SK-N-SH (cell line): Measurements from ENCODE around the gene NF2.
"Not testable (repeated sequence)": the region's sequence is repeated elsewhere in the genome, so short reads cannot be mapped to it uniquely, and the experiment has no call there.

ENCODE experiments used
- CTCF ChIP-seq: fragments of 200-600 bp; sonication (generic); IDR thresholded peaks from 2 replicates; pipeline ENCODE4 v1.6.1; 2017; ENCODE audit warnings: antibody characterized with exemption, mild to moderate bottlenecking, moderate library complexity
- ELF1 ChIP-seq: IDR thresholded peaks from 2 replicates; pipeline ENCODE4 v1.4.0; 2012
- EP300 ChIP-seq, 2 experiments: IDR thresholded peaks; 2 replicates each; pipeline versions ENCODE4 v1.4.0 to v1.6.1; 2012; ENCODE audit warnings: borderline replicate concordance in 1 of 2, low read depth in 1 of 2, low read length in 1 of 2
- EZH2phosphoT487 ChIP-seq: fragments of 200-600 bp; sonication (generic); IDR thresholded peaks from 2 replicates; pipeline ENCODE4 v1.6.1; 2017; ENCODE audit warnings: low read depth, mixed run types, mild to moderate bottlenecking, antibody characterized with exemption, moderate library complexity, borderline replicate concordance
- JUND ChIP-seq: IDR thresholded peaks from 2 replicates; pipeline ENCODE4 v1.4.0; 2012
- MXI1 ChIP-seq: IDR thresholded peaks from 2 replicates; pipeline ENCODE4 v1.6.1; 2012; ENCODE audit warnings: mild to moderate bottlenecking, low read depth, low read length, improper control_type of control experiment
- NFIC ChIP-seq: IDR thresholded peaks from 2 replicates; pipeline ENCODE4 v1.4.0; 2012; ENCODE audit warnings: borderline replicate concordance
- RAD21 ChIP-seq: IDR thresholded peaks from 2 replicates; pipeline ENCODE4 v1.6.1; 2012; ENCODE audit warnings: mild to moderate bottlenecking, low read length
- SIN3A ChIP-seq: IDR thresholded peaks from 2 replicates; pipeline ENCODE4 v1.6.1; 2012; ENCODE audit warnings: low read depth, mild to moderate bottlenecking, low read length, moderate library complexity, borderline replicate concordance
- TAF1 ChIP-seq: IDR thresholded peaks from 2 replicates; pipeline ENCODE4 v1.6.1; 2012; ENCODE audit warnings: low read depth, mild to moderate bottlenecking, low read length, moderate library complexity, borderline replicate concordance
- USF2 ChIP-seq: fragments of 150-350 bp; IDR thresholded peaks from 2 replicates; pipeline ENCODE4 v1.6.1; 2017; ENCODE audit warnings: antibody characterized with exemption, low read length, low read depth, borderline replicate concordance
- TF ChIP-seq, protein P1 (sequence below): IDR thresholded peaks from 2 replicates; pipeline ENCODE4 v1.4.0; 2012; ENCODE audit warnings: low read depth, borderline replicate concordance
- TF ChIP-seq, protein P2 (sequence below): IDR thresholded peaks from 2 replicates; pipeline ENCODE4 v1.4.0; 2012; ENCODE audit warnings: low read depth

DNA sequence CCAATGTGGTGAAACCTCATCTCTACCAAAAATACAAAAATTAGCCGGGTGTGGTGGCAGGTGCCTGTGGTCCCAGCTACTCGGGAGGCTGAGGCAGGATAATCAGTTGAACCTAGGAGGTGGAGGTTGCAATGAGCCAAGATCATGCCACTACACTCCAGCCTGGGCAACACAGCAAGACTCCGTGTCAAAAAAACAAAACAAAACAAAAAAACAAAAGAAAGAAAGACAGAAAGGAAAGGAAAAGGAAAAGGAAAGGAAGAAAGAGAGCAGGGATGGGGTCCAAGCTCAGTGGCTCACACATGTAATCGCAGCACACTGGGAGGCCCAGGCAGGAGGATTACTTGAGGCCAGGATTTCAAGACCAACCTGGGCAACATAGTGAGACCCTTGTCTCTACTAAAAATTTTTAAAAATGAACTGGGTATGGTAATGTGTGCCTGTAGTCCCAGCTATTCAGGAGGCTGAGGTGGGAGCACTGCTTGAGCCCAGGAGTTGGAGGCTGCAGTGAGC, 17.2 kb upstream of the NF2 start:
- not testable (repeated sequence) for TF ChIP-seq EZH2phosphoT487; CTCF; ELF1; TAF1; NFIC; USF2; RAD21; MXI1; JUND; SIN3A; EP300 (IDR thresholded peaks at IDR 0.05; ENCODE audit: borderline replicate concordance in 1 of 2, low read depth in 1 of 2, low read length in 1 of 2)
- TF ChIP-seq, protein P1, sequence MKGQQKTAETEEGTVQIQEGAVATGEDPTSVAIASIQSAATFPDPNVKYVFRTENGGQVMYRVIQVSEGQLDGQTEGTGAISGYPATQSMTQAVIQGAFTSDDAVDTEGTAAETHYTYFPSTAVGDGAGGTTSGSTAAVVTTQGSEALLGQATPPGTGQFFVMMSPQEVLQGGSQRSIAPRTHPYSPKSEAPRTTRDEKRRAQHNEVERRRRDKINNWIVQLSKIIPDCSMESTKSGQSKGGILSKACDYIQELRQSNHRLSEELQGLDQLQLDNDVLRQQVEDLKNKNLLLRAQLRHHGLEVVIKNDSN, result not testable (repeated sequence)
- TF ChIP-seq, protein P2, sequence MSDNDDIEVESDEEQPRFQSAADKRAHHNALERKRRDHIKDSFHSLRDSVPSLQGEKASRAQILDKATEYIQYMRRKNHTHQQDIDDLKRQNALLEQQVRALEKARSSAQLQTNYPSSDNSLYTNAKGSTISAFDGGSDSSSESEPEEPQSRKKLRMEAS, result not testable (repeated sequence)
